HG03575 (cell line): Measurements from ENCODE around the gene SSBP2.
"Not testable (repeated sequence)": the region's sequence is repeated elsewhere in the genome, so short reads cannot be mapped to it uniquely, and the experiment has no call there.

Experiments
- ATAC-seq: cut with Tn5 transposase; IDR thresholded peaks from one replicate; pipeline ENCODE4 v1.9.1; 2021; ENCODE audit not compliant: unreplicated experiment, insufficient number of reproducible peaks, low FRiP score; ENCODE audit errors: extremely low read depth

The SSBP2 gene

DNA sequence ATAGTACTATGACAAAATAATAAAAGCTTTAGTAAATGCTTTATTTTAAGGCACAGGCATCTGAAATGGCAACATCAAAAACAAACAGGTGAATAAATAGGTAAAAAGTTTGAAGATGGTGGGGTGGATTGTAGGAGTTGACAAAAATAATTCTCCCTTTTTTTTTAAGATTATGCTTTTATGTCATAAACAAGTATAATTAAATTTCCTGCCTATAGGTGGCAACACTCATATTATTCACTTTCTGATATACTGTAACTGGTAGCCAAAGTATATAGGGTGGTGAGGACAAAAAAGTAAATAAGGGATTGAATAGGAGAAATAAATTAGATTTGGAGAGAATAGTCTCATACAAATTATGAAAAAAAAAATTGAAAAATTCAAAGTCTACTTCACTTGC lies 236.9 kb downstream of the SSBP2 start:
- no peak for ATAC-seq

DNA sequence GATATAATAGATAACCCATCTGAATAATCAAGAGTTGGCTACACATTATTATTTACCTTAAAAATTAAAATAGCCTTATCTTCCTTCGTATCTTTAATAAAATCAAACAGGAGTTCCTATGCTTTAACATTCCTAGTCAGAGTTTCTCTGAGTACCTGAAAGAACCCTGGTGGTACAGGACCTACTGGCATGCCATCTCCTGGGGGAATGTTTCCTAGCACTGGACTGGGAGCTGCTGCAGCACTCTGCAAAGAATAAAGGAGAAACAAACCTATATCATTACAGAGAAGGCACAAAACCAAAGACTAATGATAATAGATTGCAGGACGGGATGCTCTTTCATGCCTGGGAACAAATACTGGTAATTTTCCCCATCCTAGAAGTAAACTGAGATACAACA lies 237.4 kb downstream of the SSBP2 start:
- ATAC-seq: no peak

DNA sequence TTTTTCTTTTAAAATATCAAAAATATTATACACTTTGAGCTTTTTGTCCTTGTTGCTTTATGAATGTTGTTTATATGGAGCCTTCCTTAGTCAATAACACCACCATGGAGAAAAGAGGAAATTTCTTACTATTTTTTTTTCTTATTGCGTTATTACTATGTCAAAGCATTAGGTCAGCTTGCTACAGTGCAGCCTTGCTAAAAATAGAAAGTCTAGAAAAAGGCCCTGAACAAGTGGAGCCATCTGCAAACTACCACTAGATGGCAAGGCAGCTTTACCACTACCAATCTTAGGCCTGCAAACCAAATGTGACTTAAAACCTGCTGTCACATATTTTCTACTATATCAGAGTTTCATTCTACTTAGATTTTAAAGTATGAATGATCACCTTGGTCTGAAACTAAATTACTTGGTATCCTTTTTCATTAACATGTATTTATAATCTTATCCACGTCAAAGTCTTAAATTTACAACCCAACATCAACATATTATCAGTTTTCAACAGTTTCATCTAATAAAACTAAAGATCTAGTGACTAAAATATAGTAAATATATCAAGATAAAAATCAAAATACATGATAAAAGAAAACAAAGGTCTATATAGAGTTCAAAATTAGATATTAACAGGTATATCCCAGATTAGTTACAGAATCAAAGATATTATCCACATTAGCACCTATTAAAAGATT lies 243.9 kb downstream of the SSBP2 start:
- ATAC-seq: peak; percentile 97

DNA sequence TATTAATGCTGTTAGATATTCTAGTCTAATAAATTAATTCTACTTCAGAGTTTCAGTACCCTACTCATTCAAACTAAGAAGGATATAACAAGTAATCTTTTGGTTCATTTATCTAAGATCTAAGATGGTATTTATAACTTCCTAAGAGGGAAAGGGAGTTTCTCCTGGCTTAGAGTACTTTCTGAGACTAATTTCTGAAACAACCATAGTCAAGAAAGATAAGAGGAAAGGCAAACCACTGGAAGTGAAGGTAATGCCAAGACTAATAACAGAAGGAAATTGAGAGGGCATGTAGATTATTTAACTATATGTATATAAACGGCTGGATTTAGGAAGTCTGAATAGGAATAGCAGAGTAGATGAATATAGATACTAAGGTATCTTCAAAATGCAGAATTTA lies 244.5 kb downstream of the SSBP2 start:
- no peak for ATAC-seq

DNA sequence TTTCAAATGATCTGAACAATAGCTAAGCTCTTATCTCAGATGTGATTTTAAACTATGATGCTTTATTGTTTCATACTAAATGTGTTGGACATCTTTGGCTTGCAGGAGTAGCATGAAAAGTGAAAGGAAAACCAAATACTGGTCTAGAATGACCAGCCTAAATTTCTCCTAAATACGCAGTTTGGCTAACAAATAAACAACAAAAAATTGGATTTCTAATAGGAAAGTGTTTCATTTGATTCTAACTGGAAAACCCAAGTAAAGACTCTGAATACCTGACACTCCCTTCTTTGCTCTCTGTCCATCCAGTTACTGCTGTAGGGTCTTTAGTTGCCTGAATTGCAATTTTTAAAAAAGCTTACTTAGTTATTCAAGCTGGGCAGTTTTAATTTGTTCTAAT lies 245.2 kb downstream of the SSBP2 start:
- no peak for ATAC-seq

DNA sequence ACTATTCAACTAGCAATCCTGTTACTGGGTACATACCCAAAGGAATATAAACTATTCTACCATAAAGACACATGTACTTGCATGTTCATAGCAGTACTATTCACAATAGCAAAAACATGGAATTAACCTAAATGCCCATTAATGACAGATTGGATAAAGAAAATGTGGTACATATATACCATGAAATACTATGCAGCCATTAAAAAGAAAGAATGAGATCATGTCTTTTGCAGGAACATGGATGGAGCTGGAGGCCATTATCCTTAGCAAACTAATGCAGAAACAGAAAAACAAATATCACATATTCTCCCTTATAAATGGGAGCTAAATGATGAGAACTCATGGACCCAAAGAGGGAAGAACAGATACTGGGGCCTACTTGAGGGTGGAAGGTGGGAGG lies 247.3 kb downstream of the SSBP2 start:
- not testable (repeated sequence) for ATAC-seq

DNA sequence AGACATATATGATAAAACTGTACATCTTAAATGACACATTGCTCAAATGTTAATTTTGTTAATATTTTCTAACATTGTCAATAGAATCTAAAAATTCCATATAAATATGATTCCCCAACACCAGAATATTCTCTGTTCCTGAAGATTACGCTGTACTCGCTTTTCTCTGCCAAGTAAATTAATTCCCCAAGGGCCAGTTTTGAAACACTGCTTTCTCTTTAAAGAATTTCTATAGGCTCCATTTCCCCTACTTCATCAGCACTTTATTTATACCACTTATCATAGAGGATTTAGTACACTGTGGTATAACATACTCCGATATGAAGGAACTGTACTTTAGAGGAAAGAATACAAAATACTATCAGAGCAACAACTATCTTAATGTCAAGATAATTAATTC lies 255.6 kb downstream of the SSBP2 start:
- ATAC-seq: no peak

DNA sequence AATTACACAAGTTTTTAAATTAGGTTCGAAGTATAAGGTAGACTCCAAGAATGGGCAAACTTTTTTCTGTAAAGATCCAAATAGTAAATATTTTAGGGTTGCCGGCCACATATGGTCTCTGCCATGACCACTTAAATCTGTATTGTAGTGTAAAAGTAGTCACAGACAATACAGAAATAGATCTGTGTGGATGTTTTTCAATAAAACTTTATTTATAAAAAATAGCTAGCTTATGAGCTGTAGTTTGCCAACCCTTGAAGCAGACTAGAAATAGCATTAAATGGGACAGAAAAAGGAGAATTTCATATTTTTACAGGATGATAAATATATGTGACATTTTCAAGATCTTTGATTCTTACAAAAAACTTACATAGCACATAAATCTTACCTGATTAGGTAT lies 262.0 kb downstream of the SSBP2 start:
- ATAC-seq: no peak

DNA sequence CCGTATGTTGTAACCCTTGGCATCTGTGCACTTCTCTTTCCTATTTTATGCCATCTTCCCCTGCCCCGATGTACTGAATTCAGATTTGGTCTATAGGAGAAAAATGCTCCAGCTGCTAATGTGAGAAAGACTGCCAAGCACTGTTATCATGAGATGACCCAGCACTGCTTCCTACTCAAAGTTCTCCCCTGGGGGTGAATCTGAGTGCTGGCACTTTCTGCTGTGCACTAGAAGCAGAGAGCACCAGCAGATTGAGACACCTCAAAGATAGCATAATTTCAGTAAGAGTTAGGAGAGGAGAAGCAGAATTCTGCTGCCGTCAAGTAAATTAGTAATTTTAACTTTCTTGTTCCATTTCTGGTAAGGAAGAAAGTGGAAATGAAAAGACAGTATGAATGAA lies 264.2 kb downstream of the SSBP2 start:
- no peak for ATAC-seq

DNA sequence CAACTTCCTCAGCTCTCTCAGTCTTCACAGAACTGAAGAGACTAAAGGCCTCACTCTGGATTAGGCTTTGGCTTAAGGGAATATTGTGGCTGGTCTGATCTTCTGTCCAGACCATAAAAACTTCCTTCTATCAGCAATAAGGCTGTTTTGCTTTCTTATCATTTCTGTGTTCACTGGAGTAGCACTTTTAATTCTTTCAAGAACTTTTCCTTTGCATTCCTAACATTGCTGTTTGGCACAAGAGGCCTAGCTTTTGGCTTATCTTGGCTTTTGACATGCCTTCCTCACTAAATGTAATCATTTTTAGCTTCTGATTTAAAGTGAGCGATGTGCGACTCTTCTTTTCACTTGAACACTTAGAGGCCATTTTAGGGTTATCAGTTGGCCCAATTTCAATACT lies 268.3 kb downstream of the SSBP2 start:
- ATAC-seq: no peak

DNA sequence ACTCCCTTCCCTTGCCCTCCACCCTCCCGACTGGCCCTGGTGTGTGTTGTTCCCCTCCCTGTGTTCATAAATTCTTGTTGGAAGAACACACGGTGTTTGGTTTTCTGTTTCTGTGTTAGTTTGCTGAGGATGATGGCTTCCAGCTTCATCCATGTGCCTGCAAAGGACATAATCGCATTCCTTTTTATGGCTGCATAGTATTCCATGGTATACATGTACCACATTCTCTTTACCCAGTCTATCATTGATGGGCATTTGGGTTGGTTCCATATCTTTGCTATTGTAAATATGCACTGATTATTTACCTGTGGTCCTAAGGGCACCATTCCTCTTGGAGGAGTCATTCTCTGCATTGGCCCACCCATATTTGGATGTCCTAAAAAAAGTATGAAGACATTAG lies 277.5 kb downstream of the SSBP2 start:
- ATAC-seq: not testable (repeated sequence)

DNA sequence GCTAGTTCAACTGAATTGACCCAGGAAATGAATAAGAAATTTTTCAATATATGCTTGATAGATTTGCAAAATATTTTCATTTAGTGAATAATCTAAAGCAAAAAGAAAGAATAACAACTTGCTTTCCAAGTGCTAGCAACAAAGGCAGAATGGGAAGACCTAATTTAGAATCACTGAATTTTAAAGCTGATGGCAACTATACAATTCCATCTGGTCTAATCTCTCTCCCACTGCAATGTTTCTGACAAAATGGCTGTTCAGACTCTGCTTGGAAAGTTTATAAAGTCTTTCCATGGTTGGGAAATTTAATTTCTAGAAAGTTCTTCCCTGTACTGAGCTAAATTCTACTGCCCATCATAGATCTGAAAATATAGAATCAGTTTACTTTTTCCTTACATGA lies 281.2 kb downstream of the SSBP2 start:
- no peak for ATAC-seq

DNA sequence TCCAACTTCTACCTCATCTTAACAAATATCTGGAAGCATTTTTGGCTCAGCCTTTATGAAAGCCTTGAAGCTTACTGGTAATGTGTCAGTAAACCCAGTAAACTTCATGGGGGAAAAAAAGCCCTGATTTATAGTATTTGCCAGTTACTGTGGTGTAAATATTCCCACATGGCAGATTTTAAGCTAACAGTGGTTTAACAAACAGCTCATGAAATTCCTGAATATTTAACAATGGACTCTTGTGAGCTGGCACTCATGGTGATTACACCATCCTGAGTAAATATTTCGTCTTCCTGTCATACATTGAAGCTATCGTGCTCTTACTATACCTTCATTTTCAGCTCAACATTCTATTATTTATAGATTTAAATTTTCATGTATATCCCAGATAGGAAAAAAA lies 300.0 kb downstream of the SSBP2 start:
- no peak for ATAC-seq

DNA sequence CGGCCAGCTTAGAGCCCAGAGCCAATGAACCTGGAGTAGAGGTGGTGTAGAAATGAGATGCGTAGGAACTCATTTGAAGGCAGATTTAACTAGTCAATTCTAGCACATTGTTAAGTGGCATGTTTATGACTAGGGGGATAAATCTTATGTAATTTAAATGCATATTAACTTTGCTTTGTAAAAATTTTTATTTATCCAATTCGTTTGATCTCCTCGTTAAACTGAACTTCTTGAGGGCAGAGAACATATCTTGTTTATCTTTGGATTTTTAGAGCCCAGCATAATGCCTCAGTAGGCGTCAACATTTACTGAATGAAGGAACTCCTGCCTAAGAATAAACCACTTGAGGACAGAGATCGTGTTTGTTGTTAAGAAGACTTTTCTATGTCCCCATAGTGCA lies 315.9 kb downstream of the SSBP2 start:
- ATAC-seq: no peak

DNA sequence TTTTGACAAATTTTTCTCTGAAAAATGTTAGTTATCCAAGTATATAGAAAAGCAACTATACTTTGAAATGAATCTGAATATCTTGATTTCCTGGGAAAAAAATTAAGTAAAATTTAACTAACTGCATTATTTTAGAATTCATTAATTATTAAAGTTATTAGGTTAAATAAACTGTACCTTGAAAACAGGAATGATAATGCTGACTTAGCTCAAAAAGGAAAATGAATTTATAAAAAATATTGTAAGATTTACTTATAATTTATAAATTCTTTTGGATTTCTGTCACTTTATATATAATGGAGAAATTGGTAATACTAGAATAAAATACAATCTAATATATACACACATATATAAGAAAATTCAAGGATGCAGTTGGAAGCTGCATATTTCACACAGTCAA lies 320.9 kb downstream of the SSBP2 start:
- no peak for ATAC-seq

DNA sequence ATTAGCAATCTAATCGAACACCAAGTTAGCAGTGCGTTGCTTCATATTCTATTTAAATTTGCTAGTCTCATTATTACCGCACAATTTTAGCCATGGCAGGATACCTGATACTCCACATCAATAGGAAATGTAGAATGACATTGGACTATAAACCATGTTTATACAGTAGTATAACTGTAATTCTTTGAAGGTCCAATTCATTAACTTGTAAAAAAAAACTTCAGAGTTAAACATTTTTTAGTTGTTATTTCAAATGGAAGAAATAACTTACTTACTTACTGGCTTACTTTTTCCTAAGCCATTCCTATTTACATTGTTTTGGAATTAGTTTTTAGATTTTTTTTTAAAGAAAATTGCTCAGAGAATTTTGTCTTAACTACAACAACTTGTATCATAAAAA lies 321.5 kb downstream of the SSBP2 start:
- ATAC-seq: no peak

DNA sequence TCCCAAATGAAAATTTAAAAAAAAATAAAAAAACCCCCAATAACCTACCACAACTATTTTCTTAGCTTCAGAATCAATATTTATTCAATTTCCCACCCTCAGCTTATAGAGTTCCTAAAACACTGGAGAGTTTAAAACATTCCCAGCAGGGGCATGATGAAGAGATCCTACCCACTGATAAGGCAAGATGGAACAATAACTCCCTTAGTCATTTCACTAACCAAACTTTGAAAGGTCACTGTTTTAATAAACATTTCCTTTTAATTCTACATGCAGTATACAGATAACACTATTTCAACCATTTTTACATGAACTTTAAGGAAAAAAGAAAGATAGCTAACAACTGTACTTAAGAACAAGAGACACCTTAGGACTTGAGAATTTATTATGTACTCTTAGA lies 322.0 kb downstream of the SSBP2 start:
- no peak for ATAC-seq

DNA sequence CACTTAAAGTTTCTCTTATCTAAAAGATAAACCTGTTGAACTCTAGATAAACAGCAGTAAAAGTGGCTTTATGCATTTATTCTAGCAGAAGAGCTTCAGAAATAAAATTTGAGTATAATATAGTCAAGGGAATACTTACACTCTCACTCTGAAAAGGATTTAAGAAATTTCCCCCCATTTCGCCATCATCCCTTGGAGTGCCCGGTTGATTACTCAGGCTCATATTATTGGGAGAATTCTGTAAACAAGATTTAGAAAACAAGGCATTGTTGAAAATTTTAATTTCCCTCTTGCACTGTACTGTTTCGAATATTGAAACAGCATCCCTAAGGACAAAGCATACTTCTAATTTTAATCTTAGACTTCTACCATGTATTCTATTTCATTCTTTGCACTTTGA lies 322.5 kb downstream of the SSBP2 start:
- no peak for ATAC-seq

DNA sequence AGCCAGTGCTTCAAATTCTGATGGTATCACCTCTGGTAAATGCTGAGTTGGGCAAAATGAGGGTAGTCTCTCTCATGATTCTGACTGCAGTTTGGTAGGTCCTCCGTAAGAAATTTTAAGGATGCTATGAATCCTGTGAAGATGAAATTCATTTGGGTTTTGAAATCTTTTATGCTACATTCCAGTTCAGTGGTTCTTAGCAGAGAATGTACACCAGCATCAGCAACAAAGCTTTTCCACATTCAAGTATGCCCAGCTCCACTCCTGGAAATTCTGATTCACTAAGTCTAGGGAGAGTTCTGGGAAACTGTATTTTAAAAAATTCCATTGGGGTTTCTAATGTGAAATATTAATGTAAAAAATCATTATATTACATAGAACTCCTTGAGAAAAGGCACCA lies 323.3 kb downstream of the SSBP2 start:
- no peak for ATAC-seq

DNA sequence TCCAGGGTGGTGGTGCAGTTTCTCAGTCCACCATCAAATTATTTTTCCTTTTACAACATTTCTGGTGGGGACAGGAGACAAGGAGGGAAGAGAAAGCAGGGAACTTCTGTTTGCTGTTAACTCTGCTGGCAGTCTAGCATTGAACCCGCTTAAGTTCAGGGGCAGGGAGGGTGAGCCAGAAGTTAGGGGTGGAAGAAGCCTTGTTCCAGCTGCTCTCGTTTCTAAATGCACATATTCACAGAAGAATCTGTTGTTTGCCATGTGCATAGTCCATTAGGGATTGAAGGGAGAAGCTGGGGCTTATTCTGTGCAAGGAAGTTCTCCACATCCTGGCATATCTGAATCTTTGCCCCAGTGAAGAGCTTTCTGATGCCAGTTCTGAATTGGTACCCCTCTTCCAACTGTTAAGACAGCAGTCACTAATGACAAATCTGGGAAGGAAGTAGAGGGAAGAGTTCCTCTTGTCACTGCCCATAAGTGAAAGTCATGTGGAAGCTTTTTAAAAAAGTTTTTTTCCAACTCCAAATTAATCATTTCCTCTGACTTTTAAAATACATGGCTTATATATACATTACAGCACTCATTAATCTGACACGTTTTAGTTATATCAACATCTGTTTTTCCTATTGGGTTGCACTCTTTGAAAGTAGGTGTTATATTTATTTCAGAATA lies 324.4 kb downstream of the SSBP2 start:
- ATAC-seq: no peak

DNA sequence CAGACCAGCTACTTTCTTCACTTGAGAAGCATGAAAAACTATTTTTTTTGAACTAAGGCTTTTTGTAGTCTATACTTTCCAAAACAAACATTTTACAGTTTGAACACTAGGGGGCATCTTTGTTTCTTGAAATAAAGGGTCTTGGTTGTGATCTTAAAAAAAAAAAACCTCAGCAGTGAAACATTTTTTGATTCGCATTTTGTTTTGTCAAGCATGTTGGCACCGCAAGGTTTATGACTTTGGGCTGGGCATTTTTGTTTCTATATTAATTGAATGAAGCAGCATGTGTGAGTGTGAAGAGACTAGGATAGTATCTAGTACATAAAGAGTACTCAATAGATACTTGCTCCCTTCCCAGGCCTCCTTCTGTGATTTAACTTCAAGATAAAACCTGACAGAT lies 325.3 kb downstream of the SSBP2 start:
- no peak for ATAC-seq
